ENCODE measurements around the gene LTA. TPM values are rescaled to one million over a fixed set of nuclear protein-coding genes. Genes with fewer than 3 reads are reported as not detected.

LTA gene
- total and polyA plus RNA-seq, 2 donors (not counting 3 experiments of a cell fraction or from before 2014, with no cell fraction given): 0.46 TPM; not detected in 1

DNA sequence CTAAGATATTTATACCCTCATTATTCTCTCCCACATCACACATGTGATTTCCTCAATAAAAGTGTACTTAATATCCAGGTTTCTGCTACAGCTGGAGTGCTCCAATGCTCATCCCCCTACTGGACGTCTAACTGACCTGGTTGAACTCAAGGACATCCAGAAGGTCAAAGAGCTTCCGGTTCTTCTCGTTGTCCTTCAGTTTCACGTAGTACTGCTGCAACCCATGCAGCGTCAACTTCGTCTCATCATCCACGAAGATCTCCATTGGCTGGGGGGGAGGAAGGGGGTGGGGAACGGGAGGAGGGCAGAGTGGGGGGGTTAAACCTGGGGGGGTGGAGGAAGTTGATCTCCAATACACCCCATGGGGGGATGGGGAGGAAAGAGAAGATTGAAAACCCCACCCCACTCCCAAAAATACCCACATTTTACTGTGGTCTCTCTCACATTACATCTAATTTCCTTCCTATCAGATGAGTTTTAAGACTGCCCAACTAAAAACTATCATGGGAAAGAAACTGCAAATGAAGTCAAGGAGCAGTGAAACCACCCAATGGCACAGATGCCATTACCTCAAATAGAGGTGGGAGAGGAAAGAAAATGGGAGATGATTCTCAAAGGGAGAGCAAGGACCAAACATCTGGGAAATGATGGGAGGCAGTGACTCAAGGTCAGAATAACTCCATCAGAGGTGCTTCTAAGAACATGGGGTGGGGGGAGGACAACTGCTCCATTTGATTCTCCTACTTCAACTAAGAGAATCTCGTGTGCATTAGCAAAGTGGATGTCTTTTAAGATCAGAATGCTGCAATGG is 39.2 kb upstream of the LTA start:
- TF ChIP-seq POLR2A (IDR thresholded peaks at IDR 0.05; ENCODE audit: low read depth, low read length) (no peak), GATA2 (IDR thresholded peaks at IDR 0.05; ENCODE audit: insufficient read depth, insufficient read length, low read depth, low read length) (no peak), POLR2AphosphoS5 (IDR thresholded peaks at IDR 0.05; ENCODE audit: insufficient read depth, low read depth, low read length) (no peak), EZH2 (IDR thresholded peaks at IDR 0.05; ENCODE audit: borderline replicate concordance, low read depth, low read length, severe bottlenecking) (no peak), JUN (IDR thresholded peaks at IDR 0.05; ENCODE audit: borderline replicate concordance, insufficient read depth, insufficient read length, low read depth) (no peak), MYC (IDR thresholded peaks at IDR 0.05; ENCODE audit: low read depth, low read length) (no peak), FOS (IDR thresholded peaks at IDR 0.05; ENCODE audit: borderline replicate concordance, insufficient read depth, low read length) (no peak)
- TF ChIP-seq, protein P1, sequence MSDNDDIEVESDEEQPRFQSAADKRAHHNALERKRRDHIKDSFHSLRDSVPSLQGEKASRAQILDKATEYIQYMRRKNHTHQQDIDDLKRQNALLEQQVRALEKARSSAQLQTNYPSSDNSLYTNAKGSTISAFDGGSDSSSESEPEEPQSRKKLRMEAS (IDR thresholded peaks at IDR 0.05; ENCODE audit: insufficient read depth, insufficient read length): no peak
- TF ChIP-seq, protein P2, sequence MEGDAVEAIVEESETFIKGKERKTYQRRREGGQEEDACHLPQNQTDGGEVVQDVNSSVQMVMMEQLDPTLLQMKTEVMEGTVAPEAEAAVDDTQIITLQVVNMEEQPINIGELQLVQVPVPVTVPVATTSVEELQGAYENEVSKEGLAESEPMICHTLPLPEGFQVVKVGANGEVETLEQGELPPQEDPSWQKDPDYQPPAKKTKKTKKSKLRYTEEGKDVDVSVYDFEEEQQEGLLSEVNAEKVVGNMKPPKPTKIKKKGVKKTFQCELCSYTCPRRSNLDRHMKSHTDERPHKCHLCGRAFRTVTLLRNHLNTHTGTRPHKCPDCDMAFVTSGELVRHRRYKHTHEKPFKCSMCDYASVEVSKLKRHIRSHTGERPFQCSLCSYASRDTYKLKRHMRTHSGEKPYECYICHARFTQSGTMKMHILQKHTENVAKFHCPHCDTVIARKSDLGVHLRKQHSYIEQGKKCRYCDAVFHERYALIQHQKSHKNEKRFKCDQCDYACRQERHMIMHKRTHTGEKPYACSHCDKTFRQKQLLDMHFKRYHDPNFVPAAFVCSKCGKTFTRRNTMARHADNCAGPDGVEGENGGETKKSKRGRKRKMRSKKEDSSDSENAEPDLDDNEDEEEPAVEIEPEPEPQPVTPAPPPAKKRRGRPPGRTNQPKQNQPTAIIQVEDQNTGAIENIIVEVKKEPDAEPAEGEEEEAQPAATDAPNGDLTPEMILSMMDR (IDR thresholded peaks at IDR 0.05; ENCODE audit: extremely low read depth in 1 of 2, insufficient read depth in 1 of 2, low read depth in 1 of 2, low read length in 2 of 2): no peak
- Histone ChIP-seq H3K36me3 (ENCODE audit: control insufficient read depth in 2 of 2, extremely low read depth in 1 of 2, insufficient read depth in 2 of 2, low read length in 2 of 2) (peaks cover 42 to 58% of the 10 kb centered on the region in 2 experiments), H3K27me3 (ENCODE audit: control insufficient read depth in 2 of 2, insufficient read depth in 2 of 2, low read length in 2 of 2) (no peaks in the 10 kb centered on the region), H3K9me1 (replicated peaks; ENCODE audit: control insufficient read depth, extremely low read depth, insufficient read depth, low read length) (no peaks in the 10 kb centered on the region), H3K4me2 (ENCODE audit: insufficient read depth, low read length) (no peak overlapping the region), H3K27ac (ENCODE audit: insufficient read depth, low read depth, low read length) (no peak overlapping the region), H4K20me1 (replicated peaks; ENCODE audit: control insufficient read depth, extremely low read depth, insufficient read depth, low read length) (no peaks in the 10 kb centered on the region), H3K9ac (replicated peaks; ENCODE audit: extremely low read depth, insufficient read depth, low read length) (no peak overlapping the region), H3K4me3 (replicated peaks in 1 of 3; ENCODE audit: insufficient read depth in 1 of 3, low read depth in 1 of 3, low read length in 3 of 3) (no peak overlapping the region), H3K79me2 (ENCODE audit: control insufficient read depth, insufficient read depth, low read length) (peaks cover 44% of the 10 kb centered on the region), H3K4me1 (ENCODE audit: control insufficient read depth, extremely low read depth, insufficient read depth, low read length) (no peaks in the 10 kb centered on the region), H2AFZ (ENCODE audit: low read depth, low read length) (no peak overlapping the region), H3K9me3 (replicated peaks; ENCODE audit: control insufficient read depth, insufficient read depth, low read length) (no peaks in the 10 kb centered on the region)
- no TSS peak for BruUV-seq (replicated peaks)
- CTCF ChIA-PET: interaction anchor here (1.6 kb wide), 1 partner anchor 48 kb away, joined by 5 read pairs; no protein-coding TSS in a partner anchor
- POLR2A ChIA-PET: interaction anchor here (0.8 to 1.6 kb wide), 2 partner anchors 9 to 38 kb away, joined by 3 to 4 read pairs; partner anchors contain the start of gene DDX39B
- intact Hi-C loops (cut with micrococcal nuclease): no loop called here
- no peak for FAIRE-seq
- DNase-seq (ENCODE audit: low read depth, low spot score): no peak
- dilution Hi-C loops (cut with MboI; ENCODE audit: extremely low pct_ligation_motif_present, low sequenced_read_pairs): no loop called here
